Mammary epithelial cell (primary cell): ENCODE data around the gene SCNN1A.

ENCODE experiments used
- EZH2 ChIP-seq: IDR thresholded peaks from 2 replicates; pipeline ENCODE4 v1.6.1; 2012; ENCODE audit warnings: low read length, inconsistent platforms, borderline replicate concordance
- TF ChIP-seq, protein P1 (sequence below), 2 donors: IDR thresholded peaks in 1 of 2; conservative IDR thresholded peaks in 1 of 2; 2 replicates each; pipeline ENCODE4 v1.5.1; 2011 to 2012; ENCODE audit warnings: inconsistent platforms in 2 of 2, low read length in 2 of 2, mild to moderate bottlenecking in 2 of 2, control low read depth in 1 of 2, low read depth in 1 of 2; ENCODE audit not compliant: insufficient read depth in 1 of 2; ENCODE audit errors: extremely low read depth in 1 of 2

DNA sequence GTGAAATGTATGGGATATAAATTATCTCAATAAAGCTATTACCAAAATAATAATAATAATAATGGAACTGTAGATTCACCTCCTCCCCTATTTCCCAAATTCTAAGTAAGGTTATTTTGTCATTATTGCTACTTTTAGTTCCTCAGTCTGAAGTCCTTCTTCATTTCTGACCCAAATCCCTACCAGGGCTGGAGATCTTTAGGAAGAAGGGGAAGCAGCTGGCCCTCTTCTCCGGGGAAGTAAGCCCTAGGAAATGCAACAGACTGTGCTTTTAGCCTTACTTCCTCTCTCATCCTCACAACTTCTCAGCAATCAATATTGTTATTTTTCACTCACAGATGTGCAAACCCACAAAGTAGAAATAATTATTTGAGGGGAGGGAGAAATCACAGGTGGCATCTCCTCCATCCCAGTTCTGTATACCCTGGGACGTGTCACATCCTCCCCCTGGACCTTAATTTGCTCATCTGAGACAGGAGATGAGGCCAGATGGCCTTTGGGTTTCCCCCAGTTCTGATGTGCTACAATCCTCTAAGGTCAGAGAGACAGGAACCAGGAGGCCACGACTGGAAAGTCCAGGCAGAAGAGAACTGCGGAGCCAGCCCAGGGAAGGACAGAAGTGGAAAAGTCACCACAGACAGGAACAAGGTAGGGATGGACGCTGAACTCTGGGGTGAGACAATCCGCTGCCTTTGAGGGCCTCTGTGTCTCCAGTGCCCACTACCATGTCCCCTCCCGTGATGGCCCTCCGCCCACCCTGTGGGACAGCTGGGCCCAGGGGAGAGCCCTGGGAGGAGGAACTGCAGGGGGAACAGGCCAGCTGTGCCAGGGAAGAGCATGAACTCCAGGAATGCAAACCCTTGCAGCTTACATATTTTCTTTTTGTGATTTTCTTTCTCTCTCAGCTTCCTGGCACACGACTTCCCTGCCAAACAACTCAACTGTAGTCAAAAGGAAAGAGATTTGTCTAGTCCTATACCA is 22.9 kb downstream of the SCNN1A start:
- TF ChIP-seq, protein P1, sequence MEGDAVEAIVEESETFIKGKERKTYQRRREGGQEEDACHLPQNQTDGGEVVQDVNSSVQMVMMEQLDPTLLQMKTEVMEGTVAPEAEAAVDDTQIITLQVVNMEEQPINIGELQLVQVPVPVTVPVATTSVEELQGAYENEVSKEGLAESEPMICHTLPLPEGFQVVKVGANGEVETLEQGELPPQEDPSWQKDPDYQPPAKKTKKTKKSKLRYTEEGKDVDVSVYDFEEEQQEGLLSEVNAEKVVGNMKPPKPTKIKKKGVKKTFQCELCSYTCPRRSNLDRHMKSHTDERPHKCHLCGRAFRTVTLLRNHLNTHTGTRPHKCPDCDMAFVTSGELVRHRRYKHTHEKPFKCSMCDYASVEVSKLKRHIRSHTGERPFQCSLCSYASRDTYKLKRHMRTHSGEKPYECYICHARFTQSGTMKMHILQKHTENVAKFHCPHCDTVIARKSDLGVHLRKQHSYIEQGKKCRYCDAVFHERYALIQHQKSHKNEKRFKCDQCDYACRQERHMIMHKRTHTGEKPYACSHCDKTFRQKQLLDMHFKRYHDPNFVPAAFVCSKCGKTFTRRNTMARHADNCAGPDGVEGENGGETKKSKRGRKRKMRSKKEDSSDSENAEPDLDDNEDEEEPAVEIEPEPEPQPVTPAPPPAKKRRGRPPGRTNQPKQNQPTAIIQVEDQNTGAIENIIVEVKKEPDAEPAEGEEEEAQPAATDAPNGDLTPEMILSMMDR (conservative IDR thresholded peaks at IDR 0.05 in 1 of 2, IDR thresholded peaks at IDR 0.05 in 1 of 2; ENCODE audit: extremely low read depth in 1 of 2, insufficient read depth in 1 of 2, low read depth in 1 of 2, low read length in 2 of 2), result no peak
- no peak for TF ChIP-seq EZH2
